CD1c-positive myeloid dendritic cell (primary cell): ENCODE results near the gene TSPEAR.
"Not testable (repeated sequence)": the region's sequence is repeated elsewhere in the genome, so short reads cannot be mapped to it uniquely, and the experiment has no call there.

Experiments
- DNase-seq: peaks from one replicate; pipeline ENCODE4 v3.0.0-alpha.2; 2016; ENCODE audit errors: extremely low spot score

Gene TSPEAR

DNA sequence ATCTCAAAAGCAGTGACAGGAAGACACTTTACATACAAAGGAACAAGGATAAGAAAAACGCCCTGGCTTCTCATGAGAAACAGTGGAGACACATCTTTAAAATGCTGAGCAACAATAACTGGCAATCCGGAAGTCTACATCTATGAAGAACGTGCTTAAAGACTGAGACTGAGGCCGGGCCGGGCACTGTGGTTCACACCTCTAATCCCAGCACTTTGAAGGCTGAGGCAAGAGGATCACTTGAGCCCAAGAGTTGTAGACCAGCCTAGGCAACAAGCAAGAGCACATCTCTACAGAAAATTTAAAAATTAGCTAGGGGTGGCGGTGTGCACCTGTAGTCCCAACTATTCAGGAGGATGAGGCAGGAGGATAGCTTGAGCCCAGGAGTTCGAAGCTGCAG is 27.3 kb downstream of the TSPEAR start:
- no peak for DNase-seq

DNA sequence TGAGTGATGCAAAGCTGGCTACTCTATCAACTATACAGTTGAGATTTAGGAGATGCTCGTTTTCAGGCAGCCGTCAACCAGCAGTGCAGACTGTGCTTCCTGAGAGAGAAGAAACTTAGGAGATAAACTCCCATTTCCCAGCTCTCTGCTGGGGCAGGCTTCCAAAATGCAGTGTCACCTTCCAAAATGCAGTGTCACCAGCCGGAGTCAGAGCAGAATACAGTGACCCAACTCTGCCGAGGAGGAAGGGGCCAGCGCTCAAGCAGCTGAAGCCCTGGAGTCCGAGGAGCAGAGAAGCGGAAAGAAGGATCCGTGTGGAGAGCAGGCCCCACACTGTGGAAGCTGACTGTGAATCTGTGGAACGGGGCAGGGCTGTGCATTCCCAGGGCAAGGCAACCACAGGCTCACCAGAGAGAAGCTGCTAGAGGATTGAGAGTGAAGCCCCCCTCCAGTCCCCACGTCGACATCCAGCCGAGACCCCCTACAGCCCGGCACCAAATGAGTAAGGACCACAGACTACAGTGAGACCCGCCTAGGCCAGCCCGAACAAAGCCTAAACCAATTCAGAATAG is 28.7 kb downstream of the TSPEAR start:
- DNase-seq, result no peak

GRCh38 chr21:44681861-44682579 is 29.4 kb downstream of the TSPEAR start, which contains the start of gene KRTAP12-1:
Gene KRTAP12-1 (minus strand): TSS chr21:44682163. CDS start chr21:44682123, 40 bp downstream.
- no peak for DNase-seq

DNA sequence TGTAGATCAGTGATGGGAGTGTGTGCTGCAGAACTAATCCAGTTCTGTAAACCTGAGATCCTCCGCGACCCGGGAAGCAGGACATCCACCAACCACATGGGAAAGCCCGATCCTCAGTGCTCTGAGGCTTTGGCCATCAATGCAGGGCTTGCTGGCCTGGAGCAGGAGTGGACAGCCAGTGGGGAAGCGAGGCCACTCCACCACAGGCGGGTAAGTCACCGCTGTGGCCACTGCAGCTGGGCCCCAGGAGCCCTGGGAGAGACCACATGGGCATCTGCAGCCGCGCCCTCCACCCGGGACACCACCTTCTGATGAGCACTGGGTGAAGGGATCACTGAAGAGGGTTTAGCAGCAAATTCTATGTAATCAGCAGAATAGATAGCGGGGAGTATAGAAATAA is 30.2 kb downstream of the TSPEAR start:
- no peak for DNase-seq

- no peak for DNase-seq
Observed at GRCh38 chr21:44677881-44678280, 33.5 kb downstream of the TSPEAR start.

DNA sequence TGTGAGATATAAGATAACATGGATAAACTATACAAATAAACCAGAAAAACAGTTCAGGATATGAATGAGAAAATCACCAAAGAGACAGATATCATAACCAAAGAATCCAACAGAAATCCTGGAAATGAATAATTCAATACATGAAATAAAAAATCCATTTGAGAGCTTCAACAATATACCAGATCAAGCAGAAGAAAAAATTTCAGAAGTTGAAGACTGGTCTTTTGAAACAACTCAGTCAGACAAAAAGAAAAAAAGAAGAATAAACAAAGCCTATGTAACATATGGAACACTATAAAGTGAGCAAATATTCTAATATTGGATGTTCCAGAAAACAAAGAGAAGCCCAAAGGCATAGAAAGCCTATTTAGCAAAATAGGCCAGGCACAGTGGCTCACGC is 39.5 kb downstream of the TSPEAR start:
- DNase-seq, result no peak

- no peak for DNase-seq
Observed at GRCh38 chr21:44670642-44671432, 40.5 kb downstream of the TSPEAR start.

GRCh38 chr21:44667612-44668011 is 43.8 kb downstream of the TSPEAR start:
- no peak for DNase-seq

DNA sequence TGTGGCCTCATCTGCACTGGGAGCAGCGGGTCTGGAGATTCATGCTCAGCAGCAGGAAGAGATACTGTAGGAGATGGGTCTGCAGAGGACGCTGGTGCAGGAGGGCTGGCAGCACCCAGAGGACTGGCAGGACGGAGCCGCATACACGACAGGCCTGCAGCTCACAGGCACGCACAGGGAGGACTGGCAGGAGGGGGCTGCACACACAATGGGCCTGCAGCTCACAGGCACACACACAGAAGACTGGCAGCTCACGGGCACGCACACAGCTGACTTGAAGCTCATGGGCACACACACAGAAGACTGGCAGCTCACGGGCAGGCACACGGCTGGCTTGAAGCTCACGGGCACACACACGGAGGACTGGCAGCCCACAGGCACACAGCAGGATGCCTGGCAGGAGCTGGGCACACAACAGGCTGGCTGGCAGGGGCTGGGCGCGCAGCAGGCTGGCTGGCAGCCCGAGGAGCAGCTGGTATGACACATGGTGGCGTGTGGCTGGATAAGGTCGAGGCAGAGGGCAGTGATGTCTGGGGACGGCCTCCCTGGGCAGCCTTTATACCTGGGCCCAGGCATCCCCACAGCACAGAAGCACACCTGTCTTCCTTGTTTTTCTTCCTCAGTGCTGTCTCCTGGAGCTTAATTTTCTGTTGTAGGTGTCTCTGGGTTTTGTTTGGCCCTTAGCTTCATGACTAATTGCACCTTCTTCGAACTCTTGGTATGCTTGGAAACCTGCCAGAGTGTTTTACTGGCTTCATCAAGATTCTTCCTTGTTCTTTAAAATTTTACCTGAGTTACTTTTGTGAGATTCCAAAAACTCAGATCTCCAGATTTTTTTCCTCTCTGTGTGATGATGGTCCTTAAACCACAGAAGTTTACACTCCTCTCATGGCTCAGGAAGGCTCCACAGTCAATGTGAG is 44.7 kb downstream of the TSPEAR start, which contains the start of gene KRTAP12-2:
TSS of gene KRTAP12-2 (minus strand) at position 527 of the 920 bp plus-strand sequence. CDS start at position 486, 41 bp downstream.
- DNase-seq, result no peak

DNA sequence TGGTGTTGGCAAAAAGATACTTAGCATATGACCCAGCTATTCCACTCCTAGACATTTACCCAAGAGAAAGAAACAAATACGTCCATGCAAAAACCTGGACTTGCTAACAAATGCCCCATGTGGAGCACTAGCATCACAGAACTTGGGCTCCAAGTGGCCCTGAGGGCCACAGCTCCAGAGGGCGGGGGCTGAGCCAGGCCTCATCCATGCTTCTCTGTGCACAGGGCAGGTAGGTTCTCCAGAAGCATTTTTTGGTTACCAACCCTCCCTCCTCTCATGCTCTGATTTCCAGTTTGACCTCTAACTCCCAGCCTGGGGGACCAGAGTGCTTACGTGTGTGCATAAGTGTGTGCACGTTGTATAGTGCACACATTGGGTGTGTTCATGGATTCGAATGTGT is 46.7 kb downstream of the TSPEAR start:
- no peak for DNase-seq

GRCh38 chr21:44661567-44661966 is 49.8 kb downstream of the TSPEAR start:
- DNase-seq, result not testable (repeated sequence)

GRCh38 chr21:44658913-44659595 is 52.3 kb downstream of the TSPEAR start:
- DNase-seq, result peak; percentile 1

GRCh38 chr21:44658541-44658910 is 52.8 kb downstream of the TSPEAR start:
- DNase-seq, result no peak

DNA sequence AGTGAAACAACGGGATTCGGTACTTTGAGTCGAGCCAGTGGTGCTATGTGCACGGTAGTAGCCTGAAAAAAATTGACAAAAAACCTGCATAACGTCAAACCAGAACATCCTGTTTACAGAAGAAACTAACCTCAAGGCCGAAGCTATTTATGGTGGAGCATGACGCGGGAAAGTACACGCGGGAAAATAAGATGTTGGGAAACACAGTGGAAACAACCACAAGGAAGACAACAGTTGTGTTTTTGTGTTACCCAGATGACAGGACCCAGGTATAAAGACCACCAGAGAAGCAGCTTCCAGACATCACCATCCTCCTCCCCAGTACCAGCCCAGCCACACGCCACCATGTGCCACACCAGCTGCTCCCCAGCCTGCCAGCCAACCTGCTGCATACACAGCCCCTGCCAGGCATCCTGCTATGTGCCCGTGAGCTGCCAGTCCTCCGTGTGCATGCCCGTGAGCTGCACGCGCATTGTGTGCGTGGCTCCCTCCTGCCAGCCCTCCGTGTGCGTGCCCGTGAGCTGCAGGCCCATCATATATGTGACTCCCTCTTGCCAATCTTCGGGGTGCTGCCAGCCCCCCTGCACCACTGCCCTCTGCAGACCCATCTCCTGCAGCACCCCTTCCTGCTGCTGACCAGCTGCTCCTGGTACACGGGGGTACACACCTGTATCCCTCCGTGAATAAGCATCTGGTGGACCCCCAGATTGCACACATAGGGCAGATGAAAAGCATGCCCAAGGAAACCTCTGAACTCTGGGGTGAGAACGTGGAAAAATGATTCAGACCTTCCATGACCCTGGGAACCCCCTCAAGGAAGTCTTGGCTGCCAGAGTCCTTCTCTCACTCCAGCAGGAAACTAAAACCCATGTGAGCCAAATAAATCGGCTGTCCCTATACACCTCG is 53.5 kb downstream of the TSPEAR start, which contains the start of gene KRTAP12-3:
TSS of gene KRTAP12-3 (plus strand) at position 298 of the 906 bp plus-strand sequence. CDS start at position 346, 48 bp downstream.
- peak; percentile 30 for DNase-seq

GRCh38 chr21:44656868-44657267 is 54.5 kb downstream of the TSPEAR start:
- no peak for DNase-seq

- no peak for DNase-seq
Observed at GRCh38 chr21:44654576-44655175, 56.7 kb downstream of the TSPEAR start, which contains the start of gene KRTAP12-4. Gene KRTAP12-4 (minus strand): TSS chr21:44654659. CDS start chr21:44654614, 45 bp downstream.

DNA sequence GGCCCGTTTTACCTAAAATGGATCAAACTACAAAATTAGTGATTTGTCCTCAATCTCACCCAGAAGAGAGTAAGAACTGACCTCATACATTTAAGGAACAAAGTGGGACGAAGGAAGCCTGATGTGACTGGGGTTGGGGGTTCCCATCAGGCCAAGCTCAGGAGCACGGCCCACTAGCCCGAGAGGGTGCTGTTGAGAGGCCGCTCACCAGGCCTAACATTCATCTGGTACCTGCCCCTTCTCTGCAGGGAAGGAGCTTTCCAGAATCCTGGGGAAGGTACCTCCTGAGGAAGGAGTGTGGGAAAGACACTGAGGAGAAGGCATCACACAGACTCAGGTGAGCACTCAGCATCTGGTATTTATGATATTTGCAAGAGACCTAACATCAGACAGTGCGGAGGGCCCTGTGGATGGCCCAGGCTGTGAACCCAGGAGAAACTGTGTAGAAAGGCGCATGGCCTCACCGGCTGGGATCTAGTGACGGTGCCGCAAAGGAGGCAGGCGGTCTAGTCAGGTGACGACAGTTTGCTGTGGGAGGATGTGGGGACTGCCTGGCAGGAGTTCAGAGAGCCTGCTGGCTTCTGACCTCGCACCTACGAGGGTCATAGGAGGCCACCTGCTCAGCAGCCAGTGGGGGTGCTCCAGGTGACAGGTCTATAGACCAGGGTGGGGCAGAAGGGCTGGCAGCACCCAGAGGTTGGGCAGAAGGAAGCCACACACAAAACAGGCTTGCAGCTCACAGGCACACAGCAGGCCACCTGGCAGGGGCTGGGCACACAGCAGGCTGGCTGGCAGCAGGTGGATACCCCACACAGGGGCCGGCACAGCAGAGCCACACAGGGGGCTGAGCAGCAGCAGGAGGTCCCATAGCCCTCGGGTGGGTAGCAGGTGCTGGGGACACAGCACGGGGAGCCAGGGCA is 57.5 kb downstream of the TSPEAR start:
- no peak for DNase-seq

GRCh38 chr21:44653123-44653522 is 58.2 kb downstream of the TSPEAR start:
- no peak for DNase-seq
